Nephron progenitor cell (in vitro differentiated cells): ENCODE results near the gene CAPZA3.
A peak's percentile ranks its signal among the peaks of the same experiment; 100 is the strongest.
"Not testable (repeated sequence)": the region's sequence is repeated elsewhere in the genome, so short reads cannot be mapped to it uniquely, and the experiment has no call there.

Experiments used
- DNase-seq: peaks from one replicate; pipeline ENCODE4 v3.0.0; 2021
- H3K27ac Mint-ChIP-seq: 2 replicates; pipeline ENCODE4 v1.8.0; 2021; ENCODE audit warnings: mild to moderate bottlenecking, moderate library complexity, mixed read lengths
- H3K27me3 Mint-ChIP-seq: 2 replicates; pipeline ENCODE4 v1.8.0; 2021; ENCODE audit warnings: mild to moderate bottlenecking, low read depth, mixed read lengths; ENCODE audit not compliant: poor library complexity
- H3K36me3 Mint-ChIP-seq: 2 replicates; pipeline ENCODE4 v1.8.0; 2021; ENCODE audit warnings: low read depth, mixed read lengths
- H3K4me1 Mint-ChIP-seq: 2 replicates; pipeline ENCODE4 v1.8.0; 2021; ENCODE audit warnings: mixed read lengths
- H3K4me3 Mint-ChIP-seq: 2 replicates; pipeline ENCODE4 v1.8.0; 2021; ENCODE audit warnings: mild to moderate bottlenecking, moderate library complexity, mixed read lengths
- H3K9me3 Mint-ChIP-seq: 2 replicates; pipeline ENCODE4 v1.8.0; 2021; ENCODE audit warnings: mild to moderate bottlenecking, moderate library complexity, mixed read lengths
- CTCF ChIP-seq: fragments of 200-600 bp; sonication (generic); IDR thresholded peaks from 2 replicates; pipeline ENCODE4 v1.5.0; 2021; ENCODE audit warnings: antibody characterized with exemption

The CAPZA3 gene

GRCh38 chr12:18737819-18738218 lies at the start of gene CAPZA3, which contains the start of gene PLCZ1:
Gene CAPZA3 (plus strand): TSS chr12:18738119. CDS start chr12:18738269, 150 bp downstream.
Gene PLCZ1 (minus strand): TSS chr12:18738012. CDS start chr12:18737371, 641 bp downstream.
- TF ChIP-seq CTCF, result no peak
- H3K36me3 Mint-ChIP-seq, result no peaks in the 10 kb centered on the region
- DNase-seq, result no peak
- no peaks in the 10 kb centered on the region for H3K4me1 Mint-ChIP-seq
- H3K4me3 Mint-ChIP-seq, result no peak within 1 kb of the TSS
- no peaks in the 10 kb centered on the region for H3K27me3 Mint-ChIP-seq
- H3K9me3 Mint-ChIP-seq, result peaks cover 16% of the 10 kb centered on the region
- no peak within 1 kb of the TSS for H3K27ac Mint-ChIP-seq

- H3K27me3 Mint-ChIP-seq, result peaks cover 2% of the 10 kb centered on the region
- no peaks in the 10 kb centered on the region for H3K36me3 Mint-ChIP-seq
- no peak overlapping the region for H3K27ac Mint-ChIP-seq
- DNase-seq, result no peak
- no peak for TF ChIP-seq CTCF
- H3K4me3 Mint-ChIP-seq, result no peak overlapping the region
- H3K4me1 Mint-ChIP-seq, result peaks cover 10% of the 10 kb centered on the region
- H3K9me3 Mint-ChIP-seq, result no peaks in the 10 kb centered on the region
Observed at GRCh38 chr12:18689771-18690170, 48.1 kb upstream of the CAPZA3 start.

- no peak overlapping the region for H3K4me3 Mint-ChIP-seq
- TF ChIP-seq CTCF, result no peak
- H3K4me1 Mint-ChIP-seq, result peaks cover 10% of the 10 kb centered on the region
- H3K36me3 Mint-ChIP-seq, result no peaks in the 10 kb centered on the region
- no peaks in the 10 kb centered on the region for H3K9me3 Mint-ChIP-seq
- no peak for DNase-seq
- peaks cover 2% of the 10 kb centered on the region for H3K27me3 Mint-ChIP-seq
- no peak overlapping the region for H3K27ac Mint-ChIP-seq
Observed at GRCh38 chr12:18690653-18691052, 47.3 kb upstream of the CAPZA3 start.

GRCh38 chr12:18693986-18694385 lies 43.9 kb upstream of the CAPZA3 start:
- not testable (repeated sequence) for H3K4me3 Mint-ChIP-seq, H3K27me3 Mint-ChIP-seq, H3K27ac Mint-ChIP-seq, H3K36me3 Mint-ChIP-seq, H3K9me3 Mint-ChIP-seq
- peak; percentile 12 for DNase-seq
- H3K4me1 Mint-ChIP-seq, result peaks cover 10% of the 10 kb centered on the region

- no peak overlapping the region for H3K4me3 Mint-ChIP-seq
- peaks cover 6% of the 10 kb centered on the region for H3K27me3 Mint-ChIP-seq
- peaks cover 10% of the 10 kb centered on the region for H3K4me1 Mint-ChIP-seq
- H3K36me3 Mint-ChIP-seq, result no peaks in the 10 kb centered on the region
- no peak for TF ChIP-seq CTCF
- H3K9me3 Mint-ChIP-seq, result no peaks in the 10 kb centered on the region
- DNase-seq, result no peak
- H3K27ac Mint-ChIP-seq, result no peak overlapping the region
Observed at GRCh38 chr12:18696971-18697602, 40.8 kb upstream of the CAPZA3 start.

GRCh38 chr12:18700271-18700670 lies 37.6 kb upstream of the CAPZA3 start:
- no peaks in the 10 kb centered on the region for H3K36me3 Mint-ChIP-seq
- H3K4me1 Mint-ChIP-seq, result no peaks in the 10 kb centered on the region
- H3K27ac Mint-ChIP-seq, result no peak overlapping the region

More at GRCh38 chr12:18700271-18700670, 37.6 kb upstream of the CAPZA3 start:
- H3K4me3 Mint-ChIP-seq, result no peak overlapping the region
- H3K9me3 Mint-ChIP-seq, result no peaks in the 10 kb centered on the region
- no peak for DNase-seq
- no peak for TF ChIP-seq CTCF
- H3K27me3 Mint-ChIP-seq, result peaks cover 3% of the 10 kb centered on the region
